Measurements from ENCODE around the gene ZNF92. TPM values are rescaled to one million over a fixed set of nuclear protein-coding genes. Genes with fewer than 3 reads are reported as not detected.

Gene ZNF92
- total and polyA plus RNA-seq, 2 of the 4 experiments (the other 2 are of a cell fraction) = 2.4 to 6.1 TPM

GRCh38 chr7:65434307-65434706 lies 60.7 kb downstream of the ZNF92 start:
- H3K18ac ChIP-seq (ENCODE audit: low read depth, low read length) = no peak overlapping the region
- no peak overlapping the region for H3K27ac ChIP-seq (ENCODE audit: insufficient read depth, low read length)
- no peak overlapping the region for H3K56ac ChIP-seq (ENCODE audit: extremely low read depth, insufficient read depth, low read length)
- no peak overlapping the region for H3K14ac ChIP-seq (replicated peaks; ENCODE audit: low read depth, low read length)
- no peak overlapping the region for H2BK15ac ChIP-seq (ENCODE audit: low read depth, low read length)
- no peak overlapping the region for H3K4ac ChIP-seq (ENCODE audit: low read depth, low read length)
- no peaks in the 10 kb centered on the region for H3K27me3 ChIP-seq (ENCODE audit: control insufficient read depth, insufficient read depth, low read length)
- no peak overlapping the region for H2BK5ac ChIP-seq (ENCODE audit: low read depth, low read length, poor library complexity, severe bottlenecking)
- H4K8ac ChIP-seq (ENCODE audit: low read depth in 2 of 2, low read length in 2 of 2) = no peak overlapping the region
- intact Hi-C loops (cut with micrococcal nuclease) (no loop called here), dilution Hi-C loops (cut with HindIII; ENCODE audit: low sequenced_read_pairs, unreplicated experiment) (no loop called here), in situ Hi-C loops (cut with MboI; ENCODE audit: low sequenced_read_pairs) (no loop called here)
- H3K4me3 ChIP-seq (ENCODE audit: insufficient read depth, low read depth, low read length) = no peak overlapping the region
- no peaks in the 10 kb centered on the region for H3K79me1 ChIP-seq (ENCODE audit: low read depth in 1 of 2, low read length in 2 of 2)
- no peak overlapping the region for H2AK5ac ChIP-seq (ENCODE audit: low read depth, low read length)
- peaks cover 6% of the 10 kb centered on the region; the same call in 1 of the 2 replicates for H3K9me3 ChIP-seq (ENCODE audit: control insufficient read depth, insufficient read depth, low read length)
- DNase-seq (no peak), ATAC-seq (ENCODE audit: low read depth) (no peak)
- TF ChIP-seq ELK1 (IDR thresholded peaks at IDR 0.05; ENCODE audit: borderline replicate concordance, low read depth, low read length) (no peak), CEBPB (IDR thresholded peaks at IDR 0.05; ENCODE audit: low read depth, low read length) (no peak), NFE2L2 (IDR thresholded peaks at IDR 0.05; ENCODE audit: low read depth, low read length) (no peak), SMC3 (IDR thresholded peaks at IDR 0.05; ENCODE audit: low read depth, low read length) (no peak), BHLHE40 (IDR thresholded peaks at IDR 0.05; ENCODE audit: low read depth, low read length) (no peak), MAFK (IDR thresholded peaks at IDR 0.05; ENCODE audit: low read depth, low read length) (no peak), MXI1 (IDR thresholded peaks at IDR 0.05; ENCODE audit: borderline replicate concordance, low read depth, low read length) (no peak), FOS (IDR thresholded peaks at IDR 0.05; ENCODE audit: low read depth, low read length) (no peak), RCOR1 (IDR thresholded peaks at IDR 0.05; ENCODE audit: insufficient replicate concordance, low read length) (no peak), MAZ (IDR thresholded peaks at IDR 0.05; ENCODE audit: borderline replicate concordance, low read depth, low read length) (no peak), RFX5 (IDR thresholded peaks at IDR 0.05; ENCODE audit: low read depth, low read length) (no peak)
- H3K4me2 ChIP-seq (ENCODE audit: low read depth, low read length) = no peak overlapping the region
- CTCF ChIA-PET = no interaction called here
- no peaks in the 10 kb centered on the region for H3K9me1 ChIP-seq (ENCODE audit: insufficient read depth, low read length)
- H3K23ac ChIP-seq (ENCODE audit: low read depth, low read length) = no peak overlapping the region
- H2BK120ac ChIP-seq (ENCODE audit: low read depth, low read length) = no peak overlapping the region
- H2AK9ac ChIP-seq (replicated peaks; ENCODE audit: low read depth, low read length, poor library complexity) = no peak overlapping the region
- H3K4me1 ChIP-seq (ENCODE audit: control insufficient read depth, insufficient read depth, low read length) = no peaks in the 10 kb centered on the region
- no TSS peak for BruUV-seq (replicated peaks)
- no peak overlapping the region for H3K9ac ChIP-seq (ENCODE audit: low read depth, low read length)
- WGBS, 2 experiments (ENCODE audit: extremely low coverage in 2 of 2, insufficient read length in 1 of 2) = no CpG with 5 or more reads among the region's 3 CpGs
- POLR2A ChIA-PET (ENCODE audit: unreplicated experiment) = no interaction called here
- no peak overlapping the region for H2BK20ac ChIP-seq (ENCODE audit: low read depth, low read length)
- no peaks in the 10 kb centered on the region for H3K36me3 ChIP-seq (ENCODE audit: control insufficient read depth, insufficient read depth, low read length)
- H4K5ac ChIP-seq (ENCODE audit: low read depth, low read length) = no peak overlapping the region
- H4K20me1 ChIP-seq (ENCODE audit: insufficient read depth, low read length) = no peaks in the 10 kb centered on the region
- H2AFZ ChIP-seq (replicated peaks; ENCODE audit: low read length, poor library complexity) = no peak overlapping the region
- no peak overlapping the region for H4K91ac ChIP-seq (ENCODE audit: insufficient read depth, low read depth, low read length)

Measured in IMR-90 (cell line).